Heart right ventricle (tissue), 16 donors: ENCODE results near the gene UST. TPM values are rescaled to one million over a fixed set of nuclear protein-coding genes. Genes with fewer than 3 reads are reported as not detected.

Source experiments
- ATAC-seq, 8 donors: fragments of 200-7000 bp; cut with Tn5 transposase; one replicate each; pipeline ENCODE4 v1.9.1; 2020; ENCODE audit warnings: mild to moderate bottlenecking in 8 of 8, moderate library complexity in 8 of 8, moderate number of reproducible peaks in 1 of 8
- DNase-seq, 2 donors: peaks; one replicate each; pipeline ENCODE4 v3.0.0-alpha.2; 2020
- H3K27ac ChIP-seq, 10 donors: fragments of 200-600 bp; sonication (generic) in 2 of 10; one replicate each; pipeline versions ENCODE4 v1.5.0 to v1.8.0; 2020 to 2022; ENCODE audit warnings: mild to moderate bottlenecking in 3 of 10
- H3K27me3 ChIP-seq, 7 donors: fragments of 200-600 bp; one replicate each; pipeline ENCODE4 v1.8.0; 2021 to 2022; ENCODE audit warnings: mild to moderate bottlenecking in 2 of 7
- H3K36me3 ChIP-seq, 9 donors: fragments of 200-600 bp; sonication (generic) in 1 of 9; one replicate each; pipeline versions ENCODE4 v1.5.0 to v1.8.0; 2020 to 2022; ENCODE audit warnings: mild to moderate bottlenecking in 2 of 9
- H3K4me1 ChIP-seq, 9 donors: fragments of 200-600 bp; sonication (generic) in 1 of 9; one replicate each; pipeline versions ENCODE4 v1.5.0 to v1.8.0; 2020 to 2022; ENCODE audit warnings: mild to moderate bottlenecking in 4 of 9
- H3K4me3 ChIP-seq, 10 donors: fragments of 200-600 bp; sonication (generic) in 2 of 10; one replicate each; pipeline versions ENCODE4 v1.5.0 to v1.8.0; 2020 to 2022; ENCODE audit warnings: mild to moderate bottlenecking in 7 of 10, moderate library complexity in 2 of 10
- H3K9me3 ChIP-seq, 11 donors: fragments of 200-600 bp in 10 of 11; sonication (generic) in 2 of 11; one replicate each; pipeline versions ENCODE4 v1.5.0 to v1.8.0; 2013 to 2022; ENCODE audit warnings: mild to moderate bottlenecking in 2 of 11, control low read depth in 1 of 11, moderate library complexity in 1 of 11
- CTCF ChIP-seq, 9 donors: fragments of 200-600 bp; sonication (generic) in 2 of 9; IDR thresholded peaks; one replicate each; pipeline versions ENCODE4 v1.5.0 to v1.8.0; 2021 to 2022; ENCODE audit warnings: antibody characterized with exemption in 9 of 9, mild to moderate bottlenecking in 5 of 9, moderate library complexity in 1 of 9
- WGBS, 2 donors: extraction: QIAGEN DNeasy Blood & Tissue Kit; methylation state at CpG; one replicate each; pipeline ENCODE4 v1.1.7; 2013; ENCODE audit warnings: inconsistent platforms in 1 of 2; 5-methylcytosine and 5-hydroxymethylcytosine counted together
- intact Hi-C, 10 donors: fragments of 100-400 bp; cut with DNase I; formaldehyde crosslinking; loops; one replicate each; pipeline versions ENCODE4 v1.11.1 to v1.14.2; 2022
- polyA plus RNA-seq, 2 donors: library from polyadenylated mRNA; stranded (reverse); fragments of 200-250 nt; gene quantifications; one replicate each; pipeline ENCODE4 v1.2.3, GENCODE V29; 2013
- total RNA-seq, 10 donors: library from RNA; stranded (reverse); fragmentation: NEBNext Ultra II Directional in 3 of 10; extraction: Animal tissue kit (Norgen Biotek cat#: 25700) in 3 of 10; gene quantifications; one replicate each; pipeline versions ENCODE4 v1.2.1 to v1.2.4, GENCODE V29; 2021 to 2023
- donor health status: Arrhythmogenic right ventricular cardiomyopathy.
- donor health status: ischemic (EF 13 %, LVEDD 7.1; RV severe dilation, severe dysfunction).
- donor health status: healthy with polysubstance abuse.
- donor health status: DM: no; HTN: yes; CAD: no.
- donor health status: DM: no; HTN: no; CAD: no.
- donor health status: ischemic (EF 25% LVEDD 6.9; RV normal size, moderate dysfunction).
- donor health status: ischemic (EF 25% LVEDD 5.7; RV mildly dilated, moderate dysfunction).
- donor health status: healthy.
- donor health status: DM: yes; HTN: yes; CAD: no.
- donor health status: Ischemic cardiomyopathy.
- donor health status: ischemic (EF 35%, LVEDD 5.7; RV mildly dilated, moderate dysfunction).
- donor health status: nonischemic (EF 11% LVEDD 7.7; RV severe dilation, severe dysfunction).
- donor health status: DM: yes; HTN: yes; CAD: no.
- donor health status: PGD.
- donor health status: ischemic (EF 29% LVEDD 5.4; RV normal size, mild dysfunction).
- donor health status: nonischemic (EF 23%, LVEDD 6.1; RV moderate dilation, normal function).

UST gene
- total and polyA plus RNA-seq, 12 donors = 1.6 to 4.1 (median 2.3) TPM

GRCh38 chr6:148807784-148808183 lies 61.0 kb downstream of the UST start:
- H3K4me3 ChIP-seq = no peak overlapping the region
- intact Hi-C loops = no loop called here
- ATAC-seq (no peak), DNase-seq (no peak)
- 93 to 95% methylated on average over 7 of the region's 7 CpGs for WGBS, 2 donors
- no peaks in the 10 kb centered on the region for H3K36me3 ChIP-seq
- peaks cover 0 to 6% (median 0%) of the 10 kb centered on the region in 11 donors for H3K9me3 ChIP-seq
- no peak overlapping the region for H3K27ac ChIP-seq
- TF ChIP-seq CTCF (IDR thresholded peaks at IDR 0.05) = no peak
- no peaks in the 10 kb centered on the region for H3K4me1 ChIP-seq
- no peaks in the 10 kb centered on the region for H3K27me3 ChIP-seq

DNA sequence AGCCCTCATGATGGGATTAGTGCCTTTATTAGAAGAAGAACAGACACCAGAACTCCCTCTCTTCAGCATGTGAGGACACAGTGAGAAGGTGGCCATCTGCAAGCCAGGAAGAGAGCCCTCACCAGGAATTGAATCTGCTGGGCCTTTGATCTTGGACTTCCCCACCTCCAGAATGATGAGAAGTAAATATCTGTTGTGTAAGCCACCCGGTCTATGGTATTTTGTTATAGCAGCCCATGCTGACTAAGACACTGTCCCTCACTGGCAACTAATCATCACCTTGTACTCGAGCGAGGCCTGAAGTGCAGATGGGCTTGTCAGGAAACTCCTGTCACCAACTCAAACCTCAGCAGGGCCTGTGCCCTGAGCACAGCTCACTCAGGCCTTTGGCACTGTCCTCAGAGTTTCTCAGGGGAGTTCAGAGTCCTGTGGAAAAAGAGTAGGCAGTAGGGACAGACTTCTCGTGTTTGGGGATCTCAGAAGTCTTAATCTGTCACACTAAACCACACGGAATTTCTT lies 62.0 kb downstream of the UST start:
- DNase-seq (no peak), ATAC-seq (no peak)
- intact Hi-C loops = no loop called here
- Histone ChIP-seq H3K4me3 (no peak overlapping the region), H3K27ac (no peak overlapping the region), H3K27me3 (no peaks in the 10 kb centered on the region), H3K4me1 (no peaks in the 10 kb centered on the region), H3K36me3 (no peaks in the 10 kb centered on the region), H3K9me3 (peaks cover 0 to 6% (median 0%) of the 10 kb centered on the region in 11 donors)
- 69 to 76% methylated on average over 5 of the region's 5 CpGs for WGBS, 2 donors
- TF ChIP-seq CTCF (IDR thresholded peaks at IDR 0.05) = no peak

GRCh38 chr6:148811459-148811858 lies 64.6 kb downstream of the UST start:
- intact Hi-C loops = no loop called here
- DNase-seq = peak in 1 of 2 donors; percentile 11
- ATAC-seq = peak in 2 of 8 donors; percentile 31 to 48

GRCh38 chr6:148814082-148814790 lies 67.4 kb downstream of the UST start:
- Histone ChIP-seq H3K27ac (no peak overlapping the region), H3K4me3 (no peak overlapping the region), H3K27me3 (no peaks in the 10 kb centered on the region), H3K36me3 (no peaks in the 10 kb centered on the region), H3K4me1 (no peaks in the 10 kb centered on the region), H3K9me3 (peaks cover 0 to 15% (median 0%) of the 10 kb centered on the region in 11 donors)
- no peak for DNase-seq
- 63 to 74% methylated on average over 5 of the region's 5 CpGs for WGBS, 2 donors
- intact Hi-C loops = no loop called here
- no peak for TF ChIP-seq CTCF (IDR thresholded peaks at IDR 0.05)
- ATAC-seq = no peak

More at GRCh38 chr6:148811459-148811858, 64.6 kb downstream of the UST start:
- no peak for TF ChIP-seq CTCF (IDR thresholded peaks at IDR 0.05)
- H3K27ac ChIP-seq = no peak overlapping the region
- H3K36me3 ChIP-seq = no peaks in the 10 kb centered on the region
- no peaks in the 10 kb centered on the region for H3K27me3 ChIP-seq
- peaks cover 0 to 15% (median 0%) of the 10 kb centered on the region in 11 donors for H3K9me3 ChIP-seq
- H3K4me1 ChIP-seq = no peaks in the 10 kb centered on the region
- WGBS, 2 donors = 72 to 84% methylated on average over 5 of the region's 5 CpGs
- H3K4me3 ChIP-seq = no peak overlapping the region
